RKO (cell line): Measurements from ENCODE around the gene PTGIR.

Experiments
- DNase-seq: peaks from one replicate; pipeline ENCODE4 v3.0.0-alpha.2; 2016; ENCODE audit warnings: low spot score

Gene PTGIR

DNA sequence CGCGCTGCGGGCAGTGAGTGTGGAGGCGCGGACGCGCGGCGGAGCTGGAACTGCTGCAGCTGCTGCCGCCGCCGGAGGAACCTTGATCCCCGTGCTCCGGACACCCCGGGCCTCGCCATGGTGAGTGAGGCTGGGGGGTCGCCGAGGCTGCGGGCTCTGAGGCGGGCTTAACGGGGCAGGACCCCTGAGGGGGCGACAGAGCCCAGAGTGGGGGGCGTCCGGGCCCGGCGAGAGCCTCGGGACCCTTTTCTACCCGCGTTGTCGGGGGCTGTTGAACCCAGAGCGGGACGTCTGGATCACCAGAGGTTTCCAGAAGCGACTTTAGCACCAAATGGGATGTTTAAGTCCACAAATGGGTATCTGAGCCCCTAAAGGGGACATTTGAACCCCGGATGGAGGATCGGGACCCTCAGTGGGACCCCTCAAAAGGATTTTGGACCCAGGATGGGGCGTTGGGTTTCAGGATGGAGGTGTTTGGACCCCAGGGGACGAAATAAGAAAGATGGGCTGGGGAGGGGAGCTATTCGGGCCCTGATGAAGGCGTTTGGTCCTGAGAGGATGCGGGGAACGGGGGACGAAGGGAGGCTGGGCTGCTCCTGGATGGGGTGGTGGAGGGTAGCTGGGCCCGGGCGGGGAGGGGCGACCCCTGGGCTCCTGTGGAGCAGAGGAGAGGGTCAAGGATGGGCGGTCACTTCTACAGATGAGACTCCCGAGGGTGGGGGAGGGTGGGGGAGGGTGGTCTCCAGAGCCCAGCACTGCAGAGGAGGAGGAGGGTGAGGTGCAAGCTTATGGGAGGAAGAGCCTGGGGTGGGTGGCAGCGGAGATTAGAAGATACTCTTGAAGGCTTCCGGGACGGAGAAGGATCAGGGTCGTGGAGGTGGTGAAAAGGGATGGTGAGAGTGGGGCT is 23.3 kb downstream of the PTGIR start, which contains the start of gene CALM3:
CALM3 (plus strand) TSS at position 13 of the 907 bp plus-strand sequence; CDS start at position 118, 105 bp downstream.
- DNase-seq, result peak; percentile 18

DNA sequence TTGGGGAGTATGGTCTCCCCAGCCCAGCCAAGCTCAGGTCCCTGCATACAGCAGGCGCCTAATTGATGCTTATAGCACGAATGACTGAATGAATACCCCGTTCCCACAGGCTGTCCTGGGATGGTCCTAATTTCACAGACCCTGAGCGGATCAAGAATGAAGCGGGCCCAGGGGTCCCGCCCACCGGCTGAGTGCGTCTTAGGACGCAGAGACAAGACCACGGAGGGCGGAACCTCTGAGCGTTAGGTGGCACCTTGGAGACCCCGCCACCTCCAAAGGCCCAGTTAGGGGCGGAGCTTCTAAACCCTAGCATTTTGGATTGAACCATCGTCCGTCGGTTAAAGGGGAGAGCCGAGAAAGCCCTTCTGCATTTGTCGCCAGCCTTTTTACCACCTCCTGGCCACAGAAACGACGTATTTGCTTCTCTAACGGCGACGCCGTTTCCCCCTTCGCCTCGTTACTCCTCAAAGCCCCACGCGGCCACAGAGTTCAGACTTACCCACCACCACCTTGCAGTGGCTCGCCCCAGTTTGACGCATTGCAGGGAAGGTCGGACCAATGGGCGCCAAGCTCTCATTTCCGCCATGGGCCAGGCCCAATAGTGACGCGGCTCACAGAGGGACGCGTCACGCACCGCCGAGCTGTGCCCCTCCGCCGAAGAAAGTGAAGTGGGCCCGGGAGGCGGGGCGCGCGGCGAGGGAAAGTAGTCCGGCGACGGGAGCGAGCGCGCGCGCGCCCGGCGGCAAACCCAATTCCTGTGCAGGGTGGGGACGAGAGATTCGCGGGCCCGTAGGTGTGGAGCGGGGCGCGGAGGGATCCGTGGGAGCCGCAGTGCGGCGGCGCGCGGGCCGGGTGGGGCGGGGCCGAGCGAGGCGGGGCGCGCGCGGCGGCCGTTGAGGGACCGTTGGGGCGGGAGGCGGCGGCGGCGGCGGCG is 24.2 kb downstream of the PTGIR start:
- DNase-seq, result peak; percentile 95

DNA sequence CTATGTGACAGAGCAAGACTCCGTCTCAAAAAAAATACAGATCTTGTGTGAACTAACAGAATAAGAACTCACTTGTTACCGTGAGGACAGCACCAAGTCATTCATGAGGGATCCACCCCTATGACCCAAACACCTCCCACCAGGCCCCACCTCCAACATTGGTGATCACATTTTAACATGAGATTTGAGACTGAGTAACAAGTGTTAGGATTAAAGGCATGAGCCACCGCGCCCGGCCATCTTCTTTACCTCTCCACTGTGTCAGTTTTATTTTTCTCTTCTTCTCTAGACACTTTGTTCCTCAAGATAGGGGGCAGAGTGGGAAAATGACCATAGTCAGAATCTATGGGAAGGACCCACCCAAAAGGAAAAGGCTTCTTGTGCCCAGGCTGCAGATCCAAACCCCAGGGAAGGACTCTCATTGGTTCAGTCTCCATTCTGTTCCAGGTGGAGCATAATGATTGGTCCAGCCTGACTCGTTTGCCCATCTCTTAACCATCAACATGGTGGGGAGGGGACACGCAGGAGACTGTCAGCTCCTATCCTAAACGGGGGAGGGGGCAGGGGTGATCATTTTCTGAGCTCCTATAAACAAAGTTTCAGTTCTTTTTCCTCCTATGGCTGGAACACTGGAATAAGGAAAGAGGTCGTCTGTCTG is 25.0 kb downstream of the PTGIR start:
- no peak for DNase-seq

DNA sequence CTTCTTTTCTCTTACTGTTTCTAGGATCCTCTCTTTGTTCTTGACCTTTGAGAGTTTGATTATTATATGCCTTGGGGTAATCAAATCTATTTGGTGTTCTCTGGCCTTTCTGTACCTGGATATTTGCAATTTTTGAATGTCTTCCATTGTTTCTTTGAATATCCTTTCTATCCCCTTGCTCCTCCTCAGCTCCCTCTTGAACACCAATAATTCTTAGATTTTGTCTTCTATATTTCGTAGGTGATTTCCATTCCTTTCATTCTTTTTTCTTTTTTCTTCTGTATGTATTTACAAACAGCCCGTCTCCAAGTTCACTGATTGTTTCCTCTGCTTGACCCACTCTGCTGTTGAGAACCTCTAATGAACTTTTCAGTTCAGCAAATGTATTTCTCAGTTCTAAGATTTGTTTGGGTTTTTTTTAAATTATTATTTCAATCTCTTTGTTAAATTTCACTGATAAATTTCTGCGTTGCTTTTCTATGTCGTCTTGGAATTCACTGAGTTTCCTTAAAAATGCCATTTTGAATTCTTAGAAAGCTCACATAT is 26.4 kb downstream of the PTGIR start:
- DNase-seq, result no peak

DNA sequence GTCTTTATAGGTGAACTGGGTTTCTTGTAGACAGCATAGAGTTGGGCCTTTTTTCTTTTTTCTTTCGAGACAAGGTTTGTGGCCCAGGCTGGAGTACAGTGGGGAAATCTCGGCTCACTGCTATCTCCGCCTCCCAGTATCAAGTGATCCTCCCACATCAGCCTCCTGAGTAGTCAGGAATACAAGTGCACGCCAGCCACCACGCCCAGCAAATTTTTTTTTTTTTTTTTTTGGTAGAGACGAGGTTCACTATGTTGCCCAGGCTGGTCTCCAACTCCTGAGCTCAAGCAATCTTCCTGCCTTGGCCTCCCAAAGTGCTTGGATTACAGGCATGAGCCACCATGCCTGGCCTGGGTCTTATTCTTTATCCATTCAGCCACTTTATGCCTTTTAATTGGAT is 28.9 kb downstream of the PTGIR start:
- DNase-seq, result no peak

DNA sequence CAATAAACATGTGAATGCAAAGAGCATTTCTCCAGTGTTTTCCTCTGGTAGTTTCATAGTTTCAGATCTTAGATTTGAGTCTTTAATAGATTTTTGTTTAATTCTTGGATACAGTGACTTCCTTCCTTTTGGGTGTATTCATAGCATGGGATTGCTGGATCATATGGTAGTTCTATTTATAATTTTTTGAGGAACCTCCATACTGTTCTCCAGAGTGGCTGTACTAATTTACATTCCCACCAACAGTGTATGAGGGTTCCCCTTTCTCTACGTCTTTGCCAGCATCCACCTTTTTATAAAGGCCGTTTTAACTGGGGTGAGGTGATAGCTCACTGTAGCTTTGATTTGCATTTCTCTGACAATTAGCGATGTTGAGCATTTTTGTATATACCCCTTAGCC is 33.0 kb downstream of the PTGIR start:
- DNase-seq, result no peak

DNA sequence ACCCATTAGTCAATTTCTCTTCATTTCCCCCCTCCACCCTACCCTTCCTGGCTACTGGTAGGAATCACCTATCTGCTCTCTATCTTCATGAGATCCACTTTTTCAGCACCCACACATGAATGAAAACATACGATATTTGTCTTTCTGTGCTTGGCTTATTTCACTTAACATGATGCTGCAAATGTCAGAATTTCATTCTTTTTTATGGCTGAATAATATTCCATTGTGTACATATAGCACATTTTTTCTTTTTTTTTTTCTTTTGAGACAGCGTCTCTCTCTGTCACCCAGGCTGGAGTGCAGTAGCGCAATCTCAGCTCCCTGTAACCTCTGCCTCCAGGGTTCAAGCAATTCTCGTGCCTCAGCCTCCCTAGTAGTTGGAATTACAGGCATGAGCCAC is 33.6 kb downstream of the PTGIR start:
- DNase-seq, result no peak

DNA sequence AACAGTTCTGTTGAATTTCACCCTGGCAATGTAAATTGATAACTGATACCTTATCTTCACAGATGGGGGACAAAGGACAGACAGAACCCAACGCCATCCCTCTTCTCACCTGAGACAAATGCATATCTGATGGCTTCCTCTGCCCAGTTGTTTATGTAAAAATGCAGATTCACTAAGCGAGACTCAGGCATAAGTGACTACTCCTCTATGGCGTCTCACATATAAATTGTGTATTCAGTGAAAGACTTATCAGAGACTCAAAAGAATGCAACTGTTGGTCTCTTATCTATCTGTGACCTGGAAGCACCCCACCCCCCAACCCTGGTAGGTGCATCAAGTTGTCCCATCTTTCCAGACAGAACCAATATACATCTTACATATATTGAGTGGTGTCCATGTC is 37.0 kb downstream of the PTGIR start:
- no peak for DNase-seq

DNA sequence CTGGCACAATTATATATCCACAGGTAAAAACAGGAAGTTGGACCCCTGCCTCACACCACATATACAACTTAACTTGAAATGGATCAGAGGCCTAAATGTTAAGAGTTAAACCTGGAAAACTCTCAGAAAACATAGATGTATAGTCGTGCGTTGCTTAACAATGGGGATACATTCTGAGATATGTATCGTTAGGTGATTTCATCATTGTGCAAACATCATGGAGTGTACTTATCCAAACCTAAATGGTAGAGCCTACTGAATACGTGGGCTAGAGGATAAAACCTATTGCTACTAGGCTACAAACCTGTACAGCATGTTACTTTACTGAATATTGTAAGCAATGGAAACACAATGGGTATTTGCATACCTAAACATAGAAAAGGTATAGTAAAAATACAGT is 38.6 kb downstream of the PTGIR start:
- DNase-seq, result no peak

DNA sequence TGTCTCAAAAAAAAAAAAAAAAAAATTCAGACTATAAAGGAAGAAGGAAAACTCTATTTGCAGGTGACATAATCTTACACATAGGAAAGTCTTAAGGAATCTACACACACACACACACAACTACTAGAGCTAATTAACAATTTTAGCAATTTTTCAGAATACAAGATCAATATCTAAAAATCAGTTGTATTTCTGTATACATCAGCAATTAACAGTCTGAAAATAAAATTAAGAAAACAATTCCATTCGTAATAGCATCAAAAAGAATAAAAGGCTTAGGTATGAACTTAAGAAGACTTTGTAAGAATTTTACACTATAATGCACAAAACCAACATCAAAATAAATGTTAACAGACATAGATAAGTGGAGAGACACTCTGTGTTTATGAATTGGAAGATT is 39.4 kb downstream of the PTGIR start:
- DNase-seq, result no peak

DNA sequence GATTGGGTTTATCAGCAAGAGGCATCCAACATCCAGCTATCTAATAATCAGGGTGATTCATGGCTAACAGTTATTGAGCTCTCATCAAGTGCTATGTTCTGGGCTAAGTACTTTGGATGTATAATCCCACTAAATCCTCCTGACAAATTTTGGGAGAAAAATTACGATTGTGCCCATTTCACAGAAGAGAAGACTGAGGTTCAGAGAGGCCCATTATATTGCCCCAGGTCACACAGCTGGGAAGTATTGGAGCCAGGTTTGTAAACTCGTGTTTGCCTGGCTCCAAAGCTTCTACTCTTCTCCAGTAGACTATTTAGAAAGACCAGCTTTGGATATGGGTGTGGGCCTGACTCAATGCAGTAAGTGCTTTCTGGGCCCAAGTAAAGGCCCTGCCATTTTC is 44.6 kb downstream of the PTGIR start:
- DNase-seq, result no peak

DNA sequence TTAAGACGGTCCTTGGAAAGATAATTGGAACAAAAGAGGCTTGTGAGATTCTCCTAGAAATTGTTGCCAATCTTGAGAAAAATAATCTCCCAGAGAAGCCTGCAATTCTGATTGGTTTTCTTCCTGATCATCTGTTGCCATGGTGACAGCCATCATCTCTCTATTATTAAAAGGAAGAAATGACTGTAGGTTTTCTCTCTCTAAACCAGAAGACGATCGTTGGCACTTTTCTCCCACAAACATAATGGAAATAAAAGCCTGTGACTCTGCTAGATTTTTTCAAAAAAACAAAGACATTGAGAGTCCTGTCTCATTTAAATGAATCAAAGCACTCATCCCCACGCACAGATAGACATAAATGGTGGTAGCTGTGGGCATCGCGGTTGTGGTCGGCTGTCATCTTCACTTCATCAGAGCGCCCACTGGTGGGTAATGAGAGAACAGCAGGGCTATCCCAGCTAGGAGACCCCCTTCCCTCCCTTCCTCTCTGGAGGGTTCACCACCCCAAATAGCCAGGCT is 45.5 kb downstream of the PTGIR start:
- no peak for DNase-seq

DNA sequence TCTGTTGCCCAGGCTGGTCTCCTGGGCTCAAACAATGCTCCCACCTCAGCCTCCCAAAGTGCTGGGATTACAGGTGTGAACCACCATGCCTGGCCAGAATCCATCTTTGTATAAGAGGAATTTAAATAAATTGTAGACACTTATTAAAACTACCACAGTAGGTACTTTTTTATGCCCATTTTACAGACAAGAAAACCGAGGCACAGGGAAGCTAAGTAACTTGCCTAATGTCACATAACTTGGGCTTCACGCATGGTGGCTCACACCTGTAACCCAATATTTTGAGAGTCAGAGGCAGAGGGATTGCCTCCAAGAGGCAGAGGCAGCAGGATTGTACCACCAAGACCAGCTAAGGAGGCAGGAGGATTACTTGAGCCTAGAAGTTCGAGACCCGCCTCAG is 46.4 kb downstream of the PTGIR start:
- DNase-seq, result no peak

DNA sequence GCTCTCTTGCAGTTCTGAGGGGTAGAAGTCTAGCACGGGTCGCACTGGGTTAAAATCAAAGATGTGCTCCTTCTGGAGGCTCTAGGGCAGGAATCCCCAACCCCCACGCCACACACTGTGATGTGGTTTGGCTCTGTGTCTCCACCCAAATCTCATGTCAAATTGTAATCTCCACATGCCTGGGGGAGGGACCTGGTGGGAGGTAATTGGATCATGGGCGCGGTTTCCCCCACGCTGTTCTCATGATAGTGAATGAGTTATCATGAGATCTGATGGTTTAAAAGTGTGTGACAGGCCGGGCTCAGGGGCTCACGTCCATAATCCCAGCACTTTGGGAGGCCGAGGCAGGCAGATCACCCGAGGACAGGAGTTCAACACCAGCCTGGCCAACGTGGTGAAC is 50.4 kb downstream of the PTGIR start:
- DNase-seq, result no peak

DNA sequence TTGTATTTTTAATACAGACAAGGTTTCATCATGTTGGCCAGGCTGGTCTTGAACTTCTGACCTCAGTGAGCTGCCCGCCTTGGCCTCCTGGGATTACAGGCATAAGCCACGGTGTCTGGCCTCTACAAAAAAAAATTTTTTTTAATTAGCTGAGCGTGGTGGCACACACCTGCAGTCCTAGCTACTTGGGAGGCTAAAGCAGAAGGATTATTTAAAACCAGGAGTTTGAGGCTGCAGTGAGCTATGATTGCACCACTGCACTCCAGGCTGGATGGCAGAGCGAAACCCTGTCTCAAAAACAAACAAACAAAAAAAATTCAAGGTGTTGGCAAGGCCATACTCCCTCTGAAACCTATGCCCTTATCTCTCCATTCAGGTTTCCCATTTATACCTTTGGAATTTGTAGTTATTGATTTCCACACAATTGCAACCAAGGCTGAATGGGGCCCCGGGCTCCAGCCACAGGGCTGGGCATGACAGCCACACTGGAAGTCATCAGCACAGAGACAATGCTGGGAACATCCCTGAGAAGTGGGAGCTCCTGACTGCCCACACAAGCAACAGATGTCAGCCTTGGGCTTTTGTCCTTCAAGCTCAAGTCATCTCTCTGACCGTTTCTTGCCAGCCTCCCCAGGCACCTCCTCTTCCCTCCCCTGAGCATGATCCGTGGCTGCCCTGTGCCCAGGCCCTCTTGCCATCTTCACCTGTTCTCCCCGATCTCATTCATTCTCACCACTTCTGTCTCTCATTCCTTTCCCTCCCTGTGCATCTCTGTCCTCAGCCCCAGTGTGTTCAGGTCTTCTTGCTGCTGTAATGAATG is 51.0 kb downstream of the PTGIR start:
- no peak for DNase-seq

DNA sequence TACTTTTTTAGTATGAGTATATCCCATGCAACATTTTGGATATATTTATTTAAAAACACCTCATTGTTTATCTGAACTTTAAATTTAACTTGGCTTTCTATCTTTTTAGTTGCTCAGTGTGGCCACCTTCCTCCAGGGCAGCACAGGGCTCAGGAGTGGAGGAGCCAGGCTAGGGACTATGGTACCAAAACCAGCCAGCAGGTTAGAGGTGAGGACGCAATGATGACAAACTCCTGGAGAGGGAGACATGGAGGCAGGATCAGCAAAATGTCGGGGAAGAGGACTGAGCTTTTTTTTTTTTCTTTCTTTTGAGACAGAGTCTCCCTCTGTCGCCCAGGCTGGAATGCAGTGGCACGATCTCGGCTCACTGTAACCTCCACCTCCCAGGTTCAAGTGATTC is 53.4 kb downstream of the PTGIR start:
- DNase-seq, result peak; percentile 48
